HG03469 (cell line): ENCODE measurements around the gene A1CF.
"Not testable (repeated sequence)": the region's sequence is repeated elsewhere in the genome, so short reads cannot be mapped to it uniquely, and the experiment has no call there.

Experiments
- ATAC-seq: cut with Tn5 transposase; IDR thresholded peaks from one replicate; pipeline ENCODE4 v1.9.1; 2021; ENCODE audit warnings: mild to moderate bottlenecking, moderate library complexity, moderate number of reproducible peaks; ENCODE audit not compliant: unreplicated experiment

The A1CF gene, protein sequence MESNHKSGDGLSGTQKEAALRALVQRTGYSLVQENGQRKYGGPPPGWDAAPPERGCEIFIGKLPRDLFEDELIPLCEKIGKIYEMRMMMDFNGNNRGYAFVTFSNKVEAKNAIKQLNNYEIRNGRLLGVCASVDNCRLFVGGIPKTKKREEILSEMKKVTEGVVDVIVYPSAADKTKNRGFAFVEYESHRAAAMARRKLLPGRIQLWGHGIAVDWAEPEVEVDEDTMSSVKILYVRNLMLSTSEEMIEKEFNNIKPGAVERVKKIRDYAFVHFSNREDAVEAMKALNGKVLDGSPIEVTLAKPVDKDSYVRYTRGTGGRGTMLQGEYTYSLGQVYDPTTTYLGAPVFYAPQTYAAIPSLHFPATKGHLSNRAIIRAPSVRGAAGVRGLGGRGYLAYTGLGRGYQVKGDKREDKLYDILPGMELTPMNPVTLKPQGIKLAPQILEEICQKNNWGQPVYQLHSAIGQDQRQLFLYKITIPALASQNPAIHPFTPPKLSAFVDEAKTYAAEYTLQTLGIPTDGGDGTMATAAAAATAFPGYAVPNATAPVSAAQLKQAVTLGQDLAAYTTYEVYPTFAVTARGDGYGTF

DNA sequence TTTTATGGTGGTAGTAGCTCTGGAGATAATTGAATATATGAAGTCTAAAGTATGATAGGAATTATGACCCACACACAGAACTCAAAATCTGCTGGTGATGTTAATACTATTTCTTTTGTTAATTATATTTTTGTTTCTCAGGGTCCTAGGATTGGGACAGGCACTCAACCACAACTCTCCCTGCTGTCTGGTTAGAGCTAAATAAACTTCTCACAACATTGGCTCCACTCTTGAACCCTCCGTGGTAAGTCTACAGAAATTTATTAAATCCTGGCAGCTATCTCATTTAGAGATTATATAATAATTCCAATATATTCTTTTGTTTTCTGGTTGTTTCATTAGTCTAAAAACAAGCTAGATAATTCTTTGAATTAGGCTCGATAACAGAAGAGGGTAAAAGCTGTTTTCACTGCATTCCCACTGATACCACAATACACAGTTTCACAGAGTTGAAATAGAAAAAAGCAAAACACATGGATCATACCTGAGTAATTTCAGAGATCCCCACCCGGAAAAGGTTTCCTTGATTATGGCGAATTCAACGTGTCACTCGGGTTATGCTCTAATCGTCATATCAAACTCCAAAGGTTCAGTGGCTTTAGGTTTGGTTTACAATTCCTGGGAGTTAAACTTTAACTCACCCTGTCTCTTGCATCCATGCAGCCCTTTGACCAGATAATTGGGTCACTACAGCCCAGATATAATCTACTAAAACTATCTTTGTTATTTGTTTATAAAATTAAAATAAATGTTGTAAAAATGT, at the start of gene A1CF:
A1CF (minus strand) TSS at position 531 of the 763 bp plus-strand sequence. CDS start 25,687 bp downstream, outside the sequence.
- ATAC-seq, result no peak

DNA sequence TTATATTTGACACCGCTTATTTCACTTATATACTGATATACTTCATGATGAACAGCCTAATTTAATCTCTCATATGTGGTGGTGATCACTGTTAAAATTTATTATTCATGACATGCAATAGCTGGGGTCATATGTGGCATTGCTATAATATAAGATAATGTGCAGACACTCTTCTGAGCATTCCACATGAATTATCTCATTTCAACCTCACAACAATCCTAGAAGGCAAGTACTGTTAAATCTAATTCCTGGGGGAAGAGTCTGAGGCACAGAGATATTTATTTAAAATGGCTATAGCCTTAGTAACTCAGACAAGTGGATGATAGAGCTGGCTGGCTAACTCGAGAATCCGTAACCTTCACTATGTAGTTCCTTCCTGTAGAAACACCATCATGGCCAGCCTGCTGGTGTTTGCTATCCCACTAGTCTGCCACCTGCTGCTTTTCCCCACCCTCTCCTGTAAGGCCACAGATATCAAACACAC, 46.6 kb upstream of the A1CF start:
- no peak for ATAC-seq

DNA sequence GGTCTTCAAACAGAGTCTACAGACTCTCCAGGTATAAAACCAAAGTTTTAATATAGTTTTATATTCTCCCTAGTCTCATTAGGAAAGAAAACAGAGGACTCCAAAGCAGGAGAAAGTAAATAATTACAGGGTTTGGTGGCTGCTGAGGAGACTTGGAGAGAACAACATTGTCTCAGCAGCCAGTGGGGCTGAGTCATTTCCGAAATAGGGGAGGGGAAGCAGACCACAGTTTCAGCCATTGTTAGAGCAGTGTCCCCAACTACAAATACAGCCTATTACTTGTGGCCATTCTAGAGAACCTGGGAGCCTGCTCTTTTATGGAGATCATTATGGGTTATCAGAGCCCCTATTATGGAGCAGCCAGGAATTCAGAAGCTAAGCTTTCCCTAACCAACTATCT, 44.2 kb upstream of the A1CF start:
- no peak for ATAC-seq

DNA sequence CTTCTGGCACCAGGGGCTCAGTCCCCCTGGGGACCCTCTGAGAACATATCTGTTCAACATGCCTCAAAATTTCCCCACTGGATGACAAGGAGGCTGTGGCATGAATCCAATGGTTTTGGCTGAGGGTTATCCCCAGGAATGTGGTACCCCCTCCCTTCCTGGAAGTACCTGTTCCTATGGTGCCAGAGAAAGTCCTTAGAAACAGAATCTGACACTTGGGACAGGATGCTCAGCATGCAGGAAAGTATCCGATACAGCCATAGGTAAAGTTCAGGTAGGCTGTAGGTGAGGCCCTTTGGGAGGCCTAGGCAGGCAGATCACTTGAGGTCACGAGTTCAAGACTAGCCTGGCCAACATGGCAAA, 42.7 kb upstream of the A1CF start:
- ATAC-seq, result no peak

DNA sequence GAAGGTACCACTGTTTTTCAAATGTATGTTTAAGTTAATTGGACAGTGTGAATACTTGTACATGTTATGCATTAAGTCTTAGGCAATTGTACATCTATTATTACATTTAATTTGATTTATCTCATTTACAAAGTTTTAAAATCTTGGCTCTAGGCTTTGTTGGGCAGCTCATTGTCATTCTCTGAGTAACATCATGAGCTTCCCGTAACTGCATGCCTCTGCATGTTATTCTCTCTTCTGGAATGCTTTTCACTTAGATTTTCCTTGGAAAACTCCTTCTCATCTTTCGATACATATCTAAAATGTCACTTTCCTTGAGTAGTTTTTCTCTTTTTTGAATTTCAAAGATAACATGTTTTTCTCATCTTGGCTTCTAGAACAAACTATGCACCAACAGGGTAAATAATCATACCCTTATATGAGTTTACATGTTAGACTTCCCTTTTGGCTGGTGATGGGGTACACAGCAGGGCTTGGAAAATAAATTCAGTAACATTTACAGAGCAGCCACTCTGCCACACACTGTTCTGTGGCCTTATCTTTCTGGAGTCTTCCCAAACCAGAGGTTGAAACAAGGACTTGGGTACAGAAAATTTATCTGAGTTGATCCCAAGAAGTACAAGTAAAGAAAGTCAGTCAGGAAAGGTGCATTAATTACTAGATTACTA, 42.2 kb upstream of the A1CF start:
- ATAC-seq, result no peak

DNA sequence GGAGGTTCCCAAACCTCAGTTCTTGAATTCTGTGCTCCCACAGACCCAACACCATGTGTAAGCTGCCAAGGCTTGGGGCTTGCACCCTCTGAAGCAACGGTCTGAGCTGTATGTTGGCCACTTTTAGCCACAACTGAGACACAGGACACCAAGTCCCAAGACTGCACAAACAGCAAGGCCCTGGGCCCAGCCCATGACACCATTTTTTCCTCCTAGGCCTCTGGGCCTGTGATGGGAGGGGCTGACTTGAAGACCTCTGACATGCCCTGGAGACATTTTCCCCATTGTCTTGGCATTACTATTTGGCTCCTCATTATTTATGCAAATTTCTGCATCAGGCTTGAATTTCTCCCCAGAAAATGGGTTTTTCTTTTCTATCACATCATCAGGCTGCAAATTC, 38.0 kb upstream of the A1CF start:
- ATAC-seq, result not testable (repeated sequence)

DNA sequence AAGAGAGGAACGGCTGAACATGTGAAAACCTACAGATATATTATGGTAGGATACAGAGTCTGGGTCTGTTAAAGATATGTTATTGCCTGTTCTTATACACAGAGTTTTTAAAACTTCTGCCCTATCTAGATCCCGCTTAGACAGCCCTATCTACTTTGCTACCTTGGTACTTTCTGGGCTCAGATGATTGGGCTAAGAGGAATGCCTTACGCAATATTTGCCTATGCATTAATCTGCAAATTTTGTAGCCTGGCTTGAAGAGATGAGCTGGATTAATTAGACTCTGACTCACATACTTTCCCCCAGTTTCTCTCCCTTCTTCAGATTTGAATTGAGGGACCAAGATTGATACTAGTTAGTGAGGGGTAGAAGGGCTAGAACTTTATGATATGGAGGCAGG, 33.6 kb upstream of the A1CF start:
- ATAC-seq, result no peak

DNA sequence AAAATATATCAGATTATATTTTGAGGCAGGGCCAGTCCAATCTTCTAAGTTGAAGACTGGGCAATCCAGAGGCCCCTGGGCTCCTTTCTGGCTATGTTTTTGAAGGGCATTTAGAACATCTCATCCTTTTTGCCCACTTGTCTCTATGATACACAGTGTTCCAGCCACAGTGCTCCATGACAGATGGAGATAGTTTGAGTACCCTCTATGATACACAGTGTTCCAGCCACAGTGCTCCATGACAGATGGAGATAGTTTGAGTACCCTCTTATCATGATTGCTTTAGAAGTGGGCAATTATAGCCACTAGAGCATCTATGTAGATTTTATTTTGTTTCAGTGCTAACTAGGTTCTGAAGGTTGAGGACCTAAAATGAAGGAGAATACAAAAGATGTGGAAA, 33.1 kb upstream of the A1CF start:
- no peak for ATAC-seq

DNA sequence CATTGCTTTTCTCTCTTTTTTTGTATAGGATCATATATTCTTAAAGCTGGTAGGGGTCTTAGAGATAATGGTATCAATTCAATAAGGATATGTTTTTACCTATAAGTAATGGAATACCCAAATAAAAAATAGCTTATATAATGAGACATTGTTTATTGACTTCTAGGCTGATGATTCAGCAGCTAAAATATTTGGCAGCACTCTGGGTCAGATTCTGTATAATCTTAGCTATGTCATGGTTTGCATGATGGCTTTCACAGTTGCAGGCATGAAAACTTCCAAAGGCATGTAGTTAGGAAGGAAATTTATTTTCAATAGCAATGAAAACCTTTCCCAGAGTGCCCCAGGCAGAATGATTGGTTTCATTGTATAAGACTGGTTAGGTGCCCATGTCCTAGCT, 32.1 kb upstream of the A1CF start:
- no peak for ATAC-seq

DNA sequence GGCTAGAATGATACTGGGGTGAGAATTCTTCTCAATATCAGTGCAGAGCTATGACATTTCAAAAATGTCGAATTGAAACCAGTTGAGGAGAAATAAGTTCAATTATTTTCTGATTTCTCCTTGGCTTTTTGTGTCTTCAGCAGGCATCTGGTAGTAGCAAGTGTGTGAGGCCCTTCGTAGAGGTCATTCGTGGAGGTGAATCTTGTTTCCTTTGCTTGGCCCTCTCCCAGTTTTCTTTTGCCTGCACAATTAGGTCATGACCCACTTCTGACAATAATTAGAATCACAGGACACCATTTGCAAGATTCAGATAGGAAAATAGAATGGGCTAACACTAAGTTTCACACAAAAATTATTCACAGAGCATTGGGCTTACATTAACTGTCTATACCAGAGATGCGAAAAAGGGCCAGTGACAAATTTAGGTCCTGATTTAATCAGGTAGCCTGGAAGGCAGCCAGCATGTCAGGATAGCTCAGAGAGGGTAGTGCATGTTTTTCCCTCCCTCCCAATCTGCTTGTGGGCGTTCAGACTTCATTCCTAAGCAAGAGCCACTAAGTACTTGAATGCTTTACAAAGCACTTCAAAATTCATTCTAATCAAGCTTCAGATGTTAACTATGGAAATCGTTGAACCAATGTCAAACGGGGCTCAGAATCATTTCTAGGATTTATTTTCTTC, 24.0 kb upstream of the A1CF start:
- ATAC-seq, result no peak

DNA sequence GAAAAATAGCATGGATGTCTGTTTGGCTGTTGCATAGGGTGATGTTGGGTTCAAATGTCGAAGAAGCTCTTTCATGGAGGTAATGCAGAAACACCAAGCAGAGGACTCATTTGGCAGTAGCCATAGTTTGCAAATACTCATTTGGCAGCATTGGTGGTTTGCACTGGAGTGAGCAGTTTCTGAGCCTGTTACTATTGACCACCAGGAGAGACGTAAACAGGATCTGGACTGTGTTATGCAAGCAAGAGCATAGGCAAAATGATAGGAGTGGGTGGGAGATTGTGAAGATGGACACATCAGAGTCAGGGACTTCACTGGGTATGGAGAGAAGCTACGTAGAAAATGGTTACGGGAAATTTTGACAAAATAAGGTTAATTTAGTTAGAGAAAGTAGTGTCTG, 22.9 kb upstream of the A1CF start:
- no peak for ATAC-seq

DNA sequence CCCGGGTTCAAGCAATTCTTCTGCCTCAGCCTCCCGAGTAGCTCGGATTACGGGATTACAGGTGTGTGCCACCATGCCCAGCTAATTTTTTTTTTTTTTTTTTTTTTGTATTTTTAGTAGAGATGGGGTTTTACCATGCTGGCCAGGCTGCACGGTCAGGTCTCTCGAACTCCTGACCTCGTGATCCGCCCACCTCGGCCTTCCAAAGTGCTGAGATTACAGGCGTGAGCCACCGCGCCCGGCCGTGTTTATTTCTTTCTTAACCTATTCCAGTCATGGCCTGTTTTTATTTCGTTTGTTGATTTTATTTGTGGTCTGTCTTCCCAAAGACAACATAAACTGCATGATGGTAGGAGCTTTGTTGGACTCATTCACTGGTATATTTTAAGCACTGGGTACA, 20.4 kb upstream of the A1CF start:
- ATAC-seq, result not testable (repeated sequence)

DNA sequence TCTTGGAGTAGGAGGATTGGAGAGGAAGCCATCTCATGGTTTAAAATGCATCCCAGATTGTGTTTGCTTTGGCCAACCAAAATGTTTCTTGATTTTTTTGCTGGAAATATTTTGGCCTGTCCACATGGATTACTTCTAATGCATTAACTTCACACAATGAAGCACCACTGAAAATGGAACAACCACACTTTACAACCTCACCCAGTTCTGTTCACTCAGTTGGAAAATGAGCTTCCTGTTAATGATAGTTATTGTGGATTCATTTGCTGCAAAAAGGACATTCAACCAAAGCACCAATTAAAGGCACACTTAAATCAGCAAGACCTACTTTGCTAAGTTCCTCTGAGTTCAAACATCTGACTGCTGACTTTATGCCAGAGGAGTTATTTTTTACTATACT, 11.3 kb upstream of the A1CF start:
- ATAC-seq, result no peak

DNA sequence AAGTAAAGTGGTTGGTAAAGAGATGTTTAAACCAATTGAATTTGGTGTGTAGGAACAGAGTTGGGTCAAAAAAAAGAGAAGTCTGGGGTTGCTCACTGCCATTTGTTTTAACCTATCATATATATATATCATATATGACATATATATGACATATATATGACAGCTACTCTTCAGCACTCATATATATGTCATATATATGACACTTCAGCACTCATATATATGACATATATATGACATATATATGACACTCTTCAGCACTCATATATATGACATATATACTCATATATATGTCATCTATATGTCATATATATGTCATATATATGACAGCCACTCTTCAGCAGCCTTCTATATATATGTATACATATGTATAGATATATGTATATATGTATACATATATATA, 8.9 kb upstream of the A1CF start:
- ATAC-seq, result no peak

DNA sequence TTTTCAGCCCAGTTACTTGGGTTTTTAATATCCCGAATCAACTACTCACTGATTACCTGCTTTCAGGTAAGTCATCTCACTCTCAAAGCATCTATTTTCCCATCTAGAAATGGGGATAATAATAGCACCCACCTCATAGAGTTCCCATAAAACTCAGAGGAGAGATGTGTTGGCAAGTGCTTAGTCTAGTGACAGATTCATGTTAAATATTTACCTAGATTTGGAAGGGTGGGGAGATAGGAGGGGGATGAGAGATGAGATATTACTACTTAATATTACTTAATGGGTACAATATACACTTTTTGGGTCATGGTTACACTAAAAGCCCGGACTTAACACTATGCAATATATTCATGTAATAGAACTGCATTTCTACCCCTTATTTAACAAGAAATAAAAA, 7.0 kb upstream of the A1CF start:
- no peak for ATAC-seq

DNA sequence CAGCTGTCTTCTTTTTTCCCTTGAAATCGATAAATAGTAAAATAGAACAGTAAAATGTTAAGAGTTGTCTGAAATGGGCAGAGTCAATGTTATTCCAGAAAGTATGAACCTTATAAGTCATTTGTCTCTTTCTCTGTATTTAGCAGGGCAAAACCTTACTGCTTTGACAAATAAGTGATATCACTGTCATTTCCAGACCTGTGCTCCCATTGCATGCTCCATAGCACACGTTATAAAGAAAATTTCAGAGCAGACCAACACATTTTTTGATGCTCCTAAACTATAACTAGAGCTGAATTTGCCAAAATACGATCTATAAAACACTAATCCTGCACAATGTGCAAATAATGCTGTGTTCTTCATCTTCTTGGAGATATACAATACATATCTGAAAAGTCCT, 1.1 kb downstream of the A1CF start:
- ATAC-seq, result no peak

DNA sequence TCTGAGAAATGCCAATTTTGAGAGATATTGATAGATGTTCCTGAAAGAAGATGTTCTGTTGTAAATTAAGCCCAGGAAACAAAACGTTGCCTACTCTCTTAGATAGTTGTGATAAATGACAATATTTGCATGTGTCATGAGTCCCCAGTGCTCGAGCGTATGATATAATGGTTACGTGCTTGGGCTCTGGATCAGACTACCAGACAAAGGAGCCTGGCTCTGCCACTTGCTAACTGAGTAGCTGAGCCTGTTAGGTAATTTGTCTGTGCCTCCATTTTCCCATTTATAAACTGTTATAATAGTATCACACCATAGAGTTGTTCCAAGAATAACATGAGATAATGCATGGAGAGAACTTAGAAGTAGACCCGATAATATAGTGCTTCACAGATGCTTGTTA, 1.8 kb downstream of the A1CF start:
- ATAC-seq, result no peak

DNA sequence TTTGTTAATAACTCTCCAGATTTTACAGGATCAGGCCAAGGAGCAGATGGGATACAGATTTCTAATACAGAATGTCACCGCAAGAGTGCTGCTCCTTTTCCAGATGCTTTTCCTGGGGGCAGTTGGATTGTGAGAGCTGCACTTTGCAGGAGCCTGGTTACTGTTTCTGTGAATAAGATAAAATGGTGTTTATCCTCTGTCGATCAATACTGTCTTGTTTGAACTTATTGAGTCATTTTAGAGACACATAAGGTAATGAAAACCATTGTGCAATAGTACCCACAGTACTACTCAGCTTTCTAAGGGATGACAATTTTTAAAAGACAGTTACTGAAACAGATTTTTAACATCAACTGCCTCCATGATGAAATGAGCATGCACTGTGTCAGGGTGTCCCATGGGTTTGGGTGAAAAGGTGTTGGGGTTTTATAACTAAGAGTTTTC, 2.9 kb downstream of the A1CF start:
- ATAC-seq, result no peak

DNA sequence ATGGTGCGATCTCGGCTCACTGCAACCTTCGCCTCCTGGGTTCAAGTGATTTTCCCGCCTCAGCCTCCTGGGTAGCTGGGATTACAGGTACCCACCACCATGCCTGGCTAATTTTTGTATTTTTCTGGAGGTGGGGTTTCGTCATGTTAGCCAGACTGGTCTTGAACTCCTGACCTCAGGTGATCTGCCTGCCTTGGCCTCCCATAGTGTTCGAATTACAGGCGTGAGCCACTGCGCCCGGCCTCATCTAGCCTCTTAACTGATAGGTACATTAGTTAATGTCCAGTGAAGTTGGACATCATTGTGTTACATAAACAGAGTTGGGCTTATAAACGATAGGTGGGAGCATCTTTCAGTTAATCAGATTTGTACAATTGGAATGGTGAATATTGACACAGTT, 4.4 kb downstream of the A1CF start:
- not testable (repeated sequence) for ATAC-seq

DNA sequence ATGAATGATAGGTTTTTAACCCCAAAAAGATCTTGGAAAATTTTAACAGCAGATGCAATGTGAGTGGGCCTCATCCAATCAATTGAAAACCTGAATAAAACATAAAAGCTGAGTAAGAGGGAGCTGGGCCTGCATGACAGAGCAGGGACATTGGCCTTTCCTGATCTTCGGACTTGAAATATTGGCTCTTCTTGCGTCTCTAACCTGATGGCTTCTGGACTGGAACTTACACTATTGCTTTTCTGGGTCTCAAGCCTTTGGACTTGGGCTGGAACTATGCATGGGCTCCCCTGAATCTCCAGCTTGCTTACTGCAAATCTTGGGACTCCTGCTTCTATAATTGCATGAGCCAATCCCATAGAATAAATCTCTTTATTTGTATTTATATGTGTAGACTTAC, 9.0 kb downstream of the A1CF start:
- ATAC-seq, result no peak

DNA sequence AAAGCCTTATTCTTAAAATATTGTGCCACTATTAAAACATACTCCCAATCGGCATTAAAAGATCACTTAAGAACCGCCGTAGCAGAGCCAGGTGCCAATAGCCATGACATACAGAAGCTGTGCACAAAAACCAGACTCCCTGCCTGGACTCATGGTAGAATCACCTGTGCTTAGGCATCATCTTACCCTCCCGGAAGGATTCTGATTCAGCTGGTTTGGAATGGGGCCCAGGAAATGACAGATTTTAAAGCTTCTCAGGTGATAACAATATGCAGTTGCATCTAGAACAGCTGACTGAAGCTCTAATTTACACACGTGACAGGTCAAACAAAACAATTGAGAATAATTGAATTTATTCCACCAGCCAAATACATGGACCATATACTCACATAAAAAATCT, 10.7 kb downstream of the A1CF start:
- no peak for ATAC-seq
